Kidney epithelial cell (primary cell): ENCODE data around the gene TGFA. TPM values are rescaled to one million over a fixed set of nuclear protein-coding genes. Genes with fewer than 3 reads are reported as not detected.

Experiments
- DNase-seq: peaks from one replicate; pipeline ENCODE4 v3.0.0-alpha.2; 2010; ENCODE audit warnings: low read depth
- H3K27me3 ChIP-seq: 2 replicates; pipeline ENCODE4 v1.6.0; 2011; ENCODE audit warnings: low read length; ENCODE audit not compliant: control insufficient read depth, insufficient read depth
- H3K36me3 ChIP-seq: 2 replicates; pipeline ENCODE4 v1.5.1; 2011; ENCODE audit warnings: low read length; ENCODE audit not compliant: control insufficient read depth, insufficient read depth
- H3K4me3 ChIP-seq: 2 replicates; pipeline ENCODE4 v1.5.1; 2011; ENCODE audit warnings: low read depth, mild to moderate bottlenecking, control low read depth, low read length
- total RNA-seq: library from RNA; depleted of rRNA; stranded (reverse); fragments of >200 nt; gene quantifications from 2 replicates; pipeline ENCODE4 v1.2.3, GENCODE V29; 2015
- TF ChIP-seq, protein P1 (sequence below): IDR thresholded peaks from 2 replicates; pipeline ENCODE4 v1.5.1; 2011; ENCODE audit warnings: mild to moderate bottlenecking, moderate library complexity, low read length, control low read depth, inconsistent platforms; ENCODE audit not compliant: insufficient read depth, poor library complexity, severe bottlenecking

TGFA gene
- total RNA-seq, 1 donor from 2014 or later: 72.1 TPM

DNA sequence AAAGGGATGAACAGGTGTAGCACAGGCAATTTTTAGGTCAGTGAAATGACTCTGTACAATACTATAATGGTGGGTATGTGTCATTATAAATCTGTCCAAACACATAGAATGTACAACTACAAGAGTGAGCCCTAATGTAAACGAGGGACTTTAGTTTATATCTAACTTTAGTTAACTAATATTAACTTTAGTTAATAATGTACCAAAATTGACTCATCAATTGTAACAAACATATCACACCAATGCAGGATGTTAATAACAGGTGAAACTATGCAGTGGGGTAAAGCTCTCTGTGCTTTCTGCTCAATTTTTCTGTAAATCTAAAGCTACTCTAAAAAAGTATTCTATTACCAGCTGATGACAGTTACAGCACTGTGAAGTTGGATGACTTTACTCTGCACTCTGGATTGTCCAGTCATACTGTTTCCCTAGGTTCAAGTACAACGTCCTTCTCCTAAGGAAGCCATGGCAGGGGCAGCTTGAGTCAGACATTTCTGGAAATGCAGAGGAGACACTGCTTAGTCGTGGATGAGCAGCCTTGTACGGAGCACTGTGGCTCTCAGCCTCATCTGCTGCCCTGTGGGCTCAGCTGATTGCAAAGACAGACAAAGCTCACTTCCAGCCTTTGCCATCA is 26.1 kb downstream of the TGFA start:
- TF ChIP-seq, protein P1, sequence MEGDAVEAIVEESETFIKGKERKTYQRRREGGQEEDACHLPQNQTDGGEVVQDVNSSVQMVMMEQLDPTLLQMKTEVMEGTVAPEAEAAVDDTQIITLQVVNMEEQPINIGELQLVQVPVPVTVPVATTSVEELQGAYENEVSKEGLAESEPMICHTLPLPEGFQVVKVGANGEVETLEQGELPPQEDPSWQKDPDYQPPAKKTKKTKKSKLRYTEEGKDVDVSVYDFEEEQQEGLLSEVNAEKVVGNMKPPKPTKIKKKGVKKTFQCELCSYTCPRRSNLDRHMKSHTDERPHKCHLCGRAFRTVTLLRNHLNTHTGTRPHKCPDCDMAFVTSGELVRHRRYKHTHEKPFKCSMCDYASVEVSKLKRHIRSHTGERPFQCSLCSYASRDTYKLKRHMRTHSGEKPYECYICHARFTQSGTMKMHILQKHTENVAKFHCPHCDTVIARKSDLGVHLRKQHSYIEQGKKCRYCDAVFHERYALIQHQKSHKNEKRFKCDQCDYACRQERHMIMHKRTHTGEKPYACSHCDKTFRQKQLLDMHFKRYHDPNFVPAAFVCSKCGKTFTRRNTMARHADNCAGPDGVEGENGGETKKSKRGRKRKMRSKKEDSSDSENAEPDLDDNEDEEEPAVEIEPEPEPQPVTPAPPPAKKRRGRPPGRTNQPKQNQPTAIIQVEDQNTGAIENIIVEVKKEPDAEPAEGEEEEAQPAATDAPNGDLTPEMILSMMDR: no peak
- Histone ChIP-seq H3K36me3 (no peaks in the 10 kb centered on the region), H3K4me3 (no peak overlapping the region), H3K27me3 (no peaks in the 10 kb centered on the region)
- DNase-seq: peak; percentile 49

DNA sequence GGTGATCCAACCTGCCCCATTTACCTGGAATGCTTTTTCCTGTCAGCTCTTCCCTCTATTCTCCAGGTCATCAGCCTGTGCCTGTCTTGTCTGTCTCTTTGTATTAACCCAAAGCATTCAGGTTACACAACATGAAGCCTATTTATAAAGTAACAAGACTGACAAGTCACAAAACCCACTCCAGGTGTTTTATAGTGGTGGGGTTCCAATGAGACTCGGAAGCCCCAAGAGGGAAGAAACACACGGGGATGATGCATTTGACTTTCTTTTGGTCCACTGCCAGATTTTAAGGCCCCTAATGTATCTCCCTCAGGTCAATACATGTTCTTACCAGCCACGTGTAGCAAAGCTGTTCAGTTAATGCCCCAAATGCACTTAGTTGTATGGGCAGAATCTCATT is 27.5 kb downstream of the TGFA start:
- no peak overlapping the region for H3K4me3 ChIP-seq
- TF ChIP-seq, protein P1: no peak
- no peaks in the 10 kb centered on the region for H3K36me3 ChIP-seq
- DNase-seq: no peak
- H3K27me3 ChIP-seq: no peaks in the 10 kb centered on the region

DNA sequence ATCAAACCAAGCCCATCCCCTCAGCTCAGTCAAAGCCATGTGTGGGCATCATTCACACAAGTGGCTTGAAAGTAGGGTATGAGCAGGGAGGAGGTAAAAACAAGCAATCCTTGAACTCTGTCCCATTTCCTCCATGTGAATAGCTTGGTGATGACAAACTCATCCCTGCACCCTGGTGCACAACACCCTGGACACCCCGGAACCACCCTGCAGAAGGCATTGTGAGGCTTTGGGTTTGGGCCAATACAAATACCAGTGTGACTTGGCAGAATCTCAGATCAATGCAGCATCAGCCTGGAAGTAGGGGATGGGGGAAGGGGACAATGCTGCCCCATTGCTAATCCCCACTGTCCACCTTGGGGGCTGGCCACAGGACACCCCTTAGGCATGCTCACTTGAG is 28.6 kb downstream of the TGFA start:
- Histone ChIP-seq H3K4me3 (no peak overlapping the region), H3K36me3 (no peaks in the 10 kb centered on the region), H3K27me3 (no peaks in the 10 kb centered on the region)
- DNase-seq: peak; percentile 69
- TF ChIP-seq, protein P1: no peak

DNA sequence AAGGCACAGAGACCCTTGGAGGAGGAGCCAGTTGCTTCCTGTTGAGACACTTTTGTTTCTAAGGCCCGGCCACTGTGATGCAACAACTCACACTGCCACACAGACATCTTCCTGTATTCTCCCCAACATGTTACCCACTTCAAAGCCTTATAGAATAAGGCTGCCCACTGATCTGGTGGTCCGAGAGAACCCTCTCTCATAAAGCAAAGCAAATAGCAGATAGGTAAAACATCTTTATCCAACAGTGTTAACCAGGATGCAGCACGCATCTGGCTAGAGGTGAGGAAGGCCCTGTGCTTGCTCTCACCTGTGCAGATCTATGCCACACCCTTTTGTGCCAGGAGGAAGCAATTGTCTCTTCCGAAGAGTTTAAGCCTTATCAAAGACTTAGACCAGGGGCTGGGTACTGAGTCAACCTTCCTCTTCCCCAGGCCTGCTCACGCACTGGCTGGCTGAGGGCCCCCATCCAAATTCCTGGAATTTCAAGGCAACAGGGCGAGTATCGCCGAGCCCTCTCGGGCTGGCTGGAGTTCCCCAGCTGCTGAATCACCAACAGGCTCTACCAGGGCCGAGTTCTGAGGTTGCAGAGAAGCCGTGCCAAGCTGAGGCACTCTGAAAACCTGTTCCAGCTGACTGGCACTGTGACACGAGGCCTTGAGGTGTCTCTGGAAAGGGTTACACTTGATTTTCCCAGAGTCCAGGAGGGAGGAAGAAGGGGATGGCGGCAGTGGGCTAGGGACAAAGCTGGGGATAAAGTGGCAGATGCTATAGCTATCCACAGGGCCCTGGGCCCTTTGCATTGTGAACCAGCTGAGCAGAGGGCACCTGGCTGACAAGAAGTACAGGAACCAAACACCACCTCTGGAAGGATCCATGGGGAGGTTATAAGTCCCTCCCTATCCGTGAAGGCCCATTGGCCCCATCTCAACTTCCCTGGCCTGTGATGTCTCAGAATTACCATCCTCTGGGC is 29.3 kb downstream of the TGFA start:
- no peak overlapping the region for H3K4me3 ChIP-seq
- TF ChIP-seq, protein P1: no peak
- DNase-seq: peak; percentile 88
- no peaks in the 10 kb centered on the region for H3K27me3 ChIP-seq
- H3K36me3 ChIP-seq: no peaks in the 10 kb centered on the region

DNA sequence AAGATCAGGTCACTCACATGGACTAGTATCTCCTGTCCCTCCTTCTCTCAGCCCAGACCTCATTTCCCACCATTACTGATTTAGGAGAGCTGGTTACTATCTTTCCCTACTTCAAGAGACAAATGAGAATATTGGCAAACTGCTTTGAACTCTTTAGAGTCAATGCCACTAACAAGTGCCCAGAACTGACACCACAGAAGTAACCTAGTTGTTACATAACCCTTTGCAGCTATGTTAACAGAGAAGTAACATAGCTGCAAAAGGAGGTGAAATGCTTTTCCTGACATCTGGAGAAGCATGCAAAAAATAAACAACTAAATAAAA is 30.0 kb downstream of the TGFA start:
- no peak overlapping the region for H3K4me3 ChIP-seq
- no peak for DNase-seq
- TF ChIP-seq, protein P1: no peak
- H3K36me3 ChIP-seq: no peaks in the 10 kb centered on the region
- H3K27me3 ChIP-seq: no peaks in the 10 kb centered on the region

DNA sequence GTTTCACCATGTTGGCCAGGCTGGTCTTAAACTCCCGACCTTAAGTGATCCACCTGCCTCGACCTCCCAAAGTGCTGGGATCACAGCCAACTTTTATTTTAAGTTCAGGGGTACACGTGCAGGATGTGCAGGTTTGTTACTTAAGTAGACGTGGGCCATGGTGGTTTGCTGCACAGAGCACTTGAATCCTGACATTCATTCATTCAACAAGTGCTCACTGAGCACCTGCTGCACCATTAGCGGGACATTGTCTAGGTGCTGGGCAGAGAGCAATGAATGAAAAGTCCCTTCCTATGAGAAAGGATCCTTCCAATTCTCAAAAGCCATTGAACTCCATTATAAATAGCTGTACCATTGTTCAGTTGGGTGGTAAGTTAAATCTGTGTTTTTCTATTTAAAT is 31.0 kb downstream of the TGFA start:
- TF ChIP-seq, protein P1: no peak
- no peak for DNase-seq
- no peak overlapping the region for H3K4me3 ChIP-seq
- no peaks in the 10 kb centered on the region for H3K36me3 ChIP-seq
- H3K27me3 ChIP-seq: no peaks in the 10 kb centered on the region
